ENCODE data around the gene RELL1.

RELL1 gene

GRCh38 chr4:37664696-37665095 lies 21.5 kb downstream of the RELL1 start:
- no peak for DNase-seq

GRCh38 chr4:37663552-37663951 lies 22.6 kb downstream of the RELL1 start:
- no peak for DNase-seq

- no peak for DNase-seq
Measured at GRCh38 chr4:37662861-37663390, 23.2 kb downstream of the RELL1 start.

GRCh38 chr4:37662251-37662650 lies 23.9 kb downstream of the RELL1 start:
- DNase-seq, result no peak

- DNase-seq, result no peak
Measured at GRCh38 chr4:37661772-37662171, 24.4 kb downstream of the RELL1 start.

GRCh38 chr4:37659696-37660095 lies 26.5 kb downstream of the RELL1 start:
- DNase-seq, result no peak

- no peak for DNase-seq
Measured at GRCh38 chr4:37656649-37657048, 29.5 kb downstream of the RELL1 start.

- DNase-seq, result no peak
Measured at GRCh38 chr4:37653601-37654000, 32.6 kb downstream of the RELL1 start.

- no peak for DNase-seq
Measured at GRCh38 chr4:37652747-37653527, 33.2 kb downstream of the RELL1 start.

- DNase-seq, result no peak
Measured at GRCh38 chr4:37651781-37652377, 34.3 kb downstream of the RELL1 start.

GRCh38 chr4:37650481-37650880 lies 35.7 kb downstream of the RELL1 start:
- no peak for DNase-seq

- no peak for DNase-seq
Measured at GRCh38 chr4:37649268-37649667, 36.9 kb downstream of the RELL1 start.

- no peak for DNase-seq
Measured at GRCh38 chr4:37648084-37648817, 37.9 kb downstream of the RELL1 start.

- DNase-seq, result no peak
Measured at GRCh38 chr4:37646247-37646646, 39.9 kb downstream of the RELL1 start.

GRCh38 chr4:37645736-37646135 lies 40.4 kb downstream of the RELL1 start:
- no peak for DNase-seq

GRCh38 chr4:37644962-37645361 lies 41.2 kb downstream of the RELL1 start:
- no peak for DNase-seq

- no peak for DNase-seq
Measured at GRCh38 chr4:37641886-37642849, 44.0 kb downstream of the RELL1 start.

- no peak for DNase-seq
Measured at GRCh38 chr4:37641352-37641751, 44.8 kb downstream of the RELL1 start.

- no peak for DNase-seq
Measured at GRCh38 chr4:37639551-37640285, 46.5 kb downstream of the RELL1 start.

- no peak for DNase-seq
Measured at GRCh38 chr4:37635155-37635554, 51.0 kb downstream of the RELL1 start.

GRCh38 chr4:37634180-37634579 lies 52.0 kb downstream of the RELL1 start:
- DNase-seq, result no peak

GRCh38 chr4:37632836-37633235 lies 53.3 kb downstream of the RELL1 start:
- DNase-seq, result no peak

All from SIG-M5 (cell line).